Parathyroid adenoma (tissue), 2 donors: ENCODE results near the gene COQ5.

ENCODE experiments used
- H2AFZ ChIP-seq: fragments of 300-600 bp; sonication (generic); one replicate; pipeline ENCODE4 v1.7.0; 2017; ENCODE audit warnings: antibody characterized with exemption, mild to moderate bottlenecking
- H3K27ac ChIP-seq: fragments of 300-600 bp; sonication (generic); one replicate; pipeline ENCODE4 v1.7.0; 2017
- H3K27me3 ChIP-seq: fragments of 300-600 bp; sonication (generic); one replicate; pipeline ENCODE4 v1.7.0; 2017; ENCODE audit warnings: low read length; ENCODE audit not compliant: control insufficient read depth, insufficient read depth
- H3K36me3 ChIP-seq: fragments of 300-600 bp; sonication (generic); one replicate; pipeline ENCODE4 v1.7.0; 2017; ENCODE audit warnings: low read length; ENCODE audit not compliant: control insufficient read depth, insufficient read depth
- H3K4me1 ChIP-seq: fragments of 300-600 bp; sonication (generic); one replicate; pipeline ENCODE4 v1.7.0; 2017; ENCODE audit warnings: control low read depth
- H3K4me2 ChIP-seq: fragments of 300-600 bp; sonication (generic); one replicate; pipeline ENCODE4 v1.7.0; 2017; ENCODE audit warnings: low read length
- H3K4me3 ChIP-seq: fragments of 300-600 bp; sonication (generic); one replicate; pipeline ENCODE4 v1.7.0; 2017; ENCODE audit warnings: low read depth, low read length
- H3K79me2 ChIP-seq: fragments of 300-600 bp; sonication (generic); one replicate; pipeline ENCODE4 v1.7.0; 2017; ENCODE audit warnings: control low read depth
- H3K9ac ChIP-seq: fragments of 300-600 bp; sonication (generic); one replicate; pipeline ENCODE4 v1.7.0; 2017; ENCODE audit warnings: mild to moderate bottlenecking
- H3K9me3 ChIP-seq: fragments of 300-600 bp; sonication (generic); one replicate; pipeline ENCODE4 v1.7.0; 2017; ENCODE audit warnings: low read length; ENCODE audit not compliant: control insufficient read depth
- TF ChIP-seq, protein P1 (sequence below): fragments of 300-600 bp; sonication (generic); IDR thresholded peaks from one replicate; pipeline ENCODE4 v1.7.0; 2017; ENCODE audit warnings: antibody characterized with exemption, mild to moderate bottlenecking
- donor health status: primary hyperparathyroidism.

Gene COQ5

GRCh38 chr12:120465756-120466155 is 63.2 kb downstream of the COQ5 start:
- Histone ChIP-seq H3K9me3 (no peaks in the 10 kb centered on the region), H3K4me2 (no peak overlapping the region), H2AFZ (no peak overlapping the region), H3K4me1 (peaks cover 3% of the 10 kb centered on the region), H3K36me3 (no peaks in the 10 kb centered on the region), H3K27me3 (no peaks in the 10 kb centered on the region), H3K79me2 (peaks cover 30% of the 10 kb centered on the region), H3K9ac (no peak overlapping the region), H3K27ac (no peak overlapping the region), H3K4me3 (no peak overlapping the region)
- TF ChIP-seq, protein P1, sequence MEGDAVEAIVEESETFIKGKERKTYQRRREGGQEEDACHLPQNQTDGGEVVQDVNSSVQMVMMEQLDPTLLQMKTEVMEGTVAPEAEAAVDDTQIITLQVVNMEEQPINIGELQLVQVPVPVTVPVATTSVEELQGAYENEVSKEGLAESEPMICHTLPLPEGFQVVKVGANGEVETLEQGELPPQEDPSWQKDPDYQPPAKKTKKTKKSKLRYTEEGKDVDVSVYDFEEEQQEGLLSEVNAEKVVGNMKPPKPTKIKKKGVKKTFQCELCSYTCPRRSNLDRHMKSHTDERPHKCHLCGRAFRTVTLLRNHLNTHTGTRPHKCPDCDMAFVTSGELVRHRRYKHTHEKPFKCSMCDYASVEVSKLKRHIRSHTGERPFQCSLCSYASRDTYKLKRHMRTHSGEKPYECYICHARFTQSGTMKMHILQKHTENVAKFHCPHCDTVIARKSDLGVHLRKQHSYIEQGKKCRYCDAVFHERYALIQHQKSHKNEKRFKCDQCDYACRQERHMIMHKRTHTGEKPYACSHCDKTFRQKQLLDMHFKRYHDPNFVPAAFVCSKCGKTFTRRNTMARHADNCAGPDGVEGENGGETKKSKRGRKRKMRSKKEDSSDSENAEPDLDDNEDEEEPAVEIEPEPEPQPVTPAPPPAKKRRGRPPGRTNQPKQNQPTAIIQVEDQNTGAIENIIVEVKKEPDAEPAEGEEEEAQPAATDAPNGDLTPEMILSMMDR: no peak

GRCh38 chr12:120463712-120464111 is 65.2 kb downstream of the COQ5 start:
- Histone ChIP-seq H3K9me3 (no peaks in the 10 kb centered on the region), H3K79me2 (peaks cover 24% of the 10 kb centered on the region), H3K27ac (no peak overlapping the region), H3K4me2 (no peak overlapping the region), H3K9ac (no peak overlapping the region), H3K36me3 (no peaks in the 10 kb centered on the region), H3K4me3 (no peak overlapping the region), H2AFZ (no peak overlapping the region), H3K27me3 (no peaks in the 10 kb centered on the region), H3K4me1 (peaks cover 3% of the 10 kb centered on the region)
- TF ChIP-seq, protein P1: no peak

DNA sequence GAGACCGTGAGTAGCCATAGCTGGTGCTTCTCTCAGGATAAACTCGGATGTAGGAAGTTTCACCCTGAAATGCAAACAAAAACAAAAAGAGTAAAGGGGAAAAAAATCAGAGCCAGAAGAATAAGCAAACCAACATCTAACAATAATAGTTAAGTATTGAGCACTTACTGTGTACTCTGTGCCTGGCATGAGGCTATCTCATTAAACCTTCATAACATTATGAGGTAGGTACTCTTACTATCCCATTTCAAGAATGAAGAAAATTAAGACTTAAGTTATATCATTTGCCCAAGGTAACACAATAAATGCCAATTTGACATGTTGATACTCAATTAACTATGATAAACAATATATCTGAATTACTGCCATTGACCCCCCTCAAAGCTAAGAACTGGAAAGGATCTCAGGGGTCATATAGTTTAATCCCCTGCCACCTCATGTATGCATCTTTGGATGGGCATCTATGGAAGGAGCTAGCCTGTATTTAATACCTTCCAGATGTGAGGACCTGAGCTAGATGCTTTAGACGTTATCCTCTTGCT is 66.8 kb downstream of the COQ5 start:
- Histone ChIP-seq H3K4me3 (no peak overlapping the region), H3K79me2 (peaks cover 19% of the 10 kb centered on the region), H3K27ac (no peak overlapping the region), H3K36me3 (no peaks in the 10 kb centered on the region), H2AFZ (no peak overlapping the region), H3K4me2 (no peak overlapping the region), H3K27me3 (no peaks in the 10 kb centered on the region), H3K9ac (no peak overlapping the region), H3K9me3 (no peaks in the 10 kb centered on the region), H3K4me1 (no peaks in the 10 kb centered on the region)
- TF ChIP-seq, protein P1: no peak

DNA sequence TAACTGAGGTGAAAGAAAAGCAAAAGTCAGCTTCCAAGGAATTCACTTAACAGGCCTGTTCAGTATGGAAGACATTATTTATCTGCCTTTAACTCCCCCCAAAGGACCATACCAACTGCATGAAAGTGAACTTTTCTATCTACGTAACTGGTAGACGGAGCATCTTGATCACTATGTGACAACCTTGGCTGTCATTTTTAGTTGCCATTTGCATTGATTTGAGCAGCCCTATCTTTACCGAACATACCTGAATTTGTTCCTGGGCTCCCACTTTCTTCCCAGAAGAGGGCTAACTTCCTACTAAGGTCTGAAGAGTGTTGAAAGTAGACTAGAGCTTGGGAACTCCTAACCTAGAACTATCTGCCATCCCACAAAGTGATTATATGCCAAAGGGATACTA is 68.8 kb downstream of the COQ5 start:
- H3K4me3 ChIP-seq: no peak overlapping the region
- no peaks in the 10 kb centered on the region for H3K27me3 ChIP-seq
- TF ChIP-seq, protein P1: no peak
- H3K36me3 ChIP-seq: no peaks in the 10 kb centered on the region
- no peaks in the 10 kb centered on the region for H3K4me1 ChIP-seq
- no peak overlapping the region for H3K4me2 ChIP-seq
- no peak overlapping the region for H2AFZ ChIP-seq
- H3K9me3 ChIP-seq: no peaks in the 10 kb centered on the region
- no peak overlapping the region for H3K27ac ChIP-seq
- H3K79me2 ChIP-seq: peaks cover 3% of the 10 kb centered on the region
- no peak overlapping the region for H3K9ac ChIP-seq

DNA sequence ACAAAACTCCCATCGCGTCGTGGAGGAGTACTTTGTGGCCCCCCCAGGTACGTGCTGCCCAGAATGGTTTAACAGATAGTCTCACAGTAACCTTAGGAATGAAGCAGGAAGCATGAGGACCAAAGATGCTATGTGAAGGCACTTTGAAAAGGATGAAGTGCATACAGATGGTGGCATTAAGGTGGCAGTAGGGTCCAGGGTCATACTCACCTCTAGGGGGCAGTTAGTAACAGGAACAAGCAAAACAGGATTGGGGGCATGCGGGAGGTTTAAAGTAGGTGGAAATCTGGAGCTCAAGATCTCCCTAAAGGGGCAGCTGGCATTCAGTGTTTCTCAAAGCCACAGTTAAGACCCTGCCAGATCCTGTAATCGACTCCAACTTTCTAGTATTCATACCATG is 71.8 kb downstream of the COQ5 start:
- TF ChIP-seq, protein P1: no peak

More for the DNA sequence above, 71.8 kb downstream of the COQ5 start:
- no peak overlapping the region for H2AFZ ChIP-seq
- H3K36me3 ChIP-seq: no peaks in the 10 kb centered on the region
- no peaks in the 10 kb centered on the region for H3K27me3 ChIP-seq
- H3K27ac ChIP-seq: no peak overlapping the region
- H3K4me2 ChIP-seq: no peak overlapping the region
- H3K4me3 ChIP-seq: no peak overlapping the region
- no peaks in the 10 kb centered on the region for H3K9me3 ChIP-seq
- no peak overlapping the region for H3K9ac ChIP-seq
- H3K79me2 ChIP-seq: peaks cover 2% of the 10 kb centered on the region
- no peaks in the 10 kb centered on the region for H3K4me1 ChIP-seq
